ENCODE measurements around the gene TBX4.

The TBX4 gene

GRCh38 chr17:61412143-61412859 is 39.9 kb upstream of the TBX4 start:
- H3K9ac ChIP-seq (ENCODE audit: low read length) = peak overlapping the region; percentile 90
- H3K14ac ChIP-seq (ENCODE audit: low read length in 2 of 2) = no peak overlapping the region
- H3K18ac ChIP-seq (ENCODE audit: low read depth in 1 of 2, low read length in 2 of 2) = peak overlapping the region; percentile 90 to 93
- peak overlapping the region; percentile 73 for H2BK15ac ChIP-seq (ENCODE audit: low read depth, poor library complexity, severe bottlenecking)
- peaks cover 0 to 14% of the 10 kb centered on the region in 2 experiments for H3K36me3 ChIP-seq (ENCODE audit: control insufficient read depth in 1 of 2, insufficient read depth in 2 of 2, low read depth in 1 of 2, low read length in 2 of 2)
- peaks cover 2% of the 10 kb centered on the region for H3K79me1 ChIP-seq (replicated peaks; ENCODE audit: low read length, poor library complexity, severe bottlenecking)
- peak overlapping the region; percentile 78 for H2BK120ac ChIP-seq (ENCODE audit: low read depth, low read length)
- peak overlapping the region; percentile 94 for H3K4me2 ChIP-seq (ENCODE audit: low read length, poor library complexity, severe bottlenecking)
- H3K4ac ChIP-seq (ENCODE audit: low read depth in 1 of 2, low read length in 2 of 2) = peak overlapping the region in 1 of 2 experiments; percentile 90
- peak overlapping the region in 1 of 2 experiments; percentile 52 for H2BK12ac ChIP-seq (ENCODE audit: low read length in 2 of 2)
- H3K27me3 ChIP-seq (ENCODE audit: control insufficient read depth in 1 of 2, insufficient read depth in 1 of 2, low read length in 2 of 2) = peaks cover 0 to 24% of the 10 kb centered on the region in 2 experiments
- peaks cover 32% of the 10 kb centered on the region for H3K4me1 ChIP-seq (ENCODE audit: control insufficient read depth, insufficient read depth, low read depth, low read length)
- peak overlapping the region; percentile 93 for H4K8ac ChIP-seq (ENCODE audit: low read length)
- peak overlapping the region; percentile 62 to 83 for H3K4me3 ChIP-seq (ENCODE audit: insufficient read depth in 1 of 2, low read depth in 1 of 2, low read length in 2 of 2)
- peak overlapping the region; percentile 88 for H3K27ac ChIP-seq (ENCODE audit: low read length, poor library complexity, severe bottlenecking)
- peak overlapping the region; percentile 85 for H4K91ac ChIP-seq (ENCODE audit: low read length)
- WGBS = under 1% methylated on average over 60 of the region's 69 CpGs
- peak overlapping the region in 1 of 2 experiments; percentile 23 for H3K23ac ChIP-seq (ENCODE audit: low read length in 2 of 2)
- H2BK5ac ChIP-seq (ENCODE audit: low read depth, low read length, poor library complexity, severe bottlenecking) = peak overlapping the region; percentile 66
- H2AFZ ChIP-seq (ENCODE audit: low read depth, low read length) = peak overlapping the region; percentile 78
- H2AK5ac ChIP-seq (ENCODE audit: low read length, severe bottlenecking) = no peak overlapping the region
- DNase-seq = peak; percentile 88
- no peaks in the 10 kb centered on the region for H3K9me3 ChIP-seq (ENCODE audit: control insufficient read depth, low read length)

- H3K9me3 ChIP-seq (ENCODE audit: control insufficient read depth, low read length) = no peaks in the 10 kb centered on the region
- peak overlapping the region; percentile 43 for H4K91ac ChIP-seq (ENCODE audit: low read length)
- H3K4me2 ChIP-seq (ENCODE audit: low read length, poor library complexity, severe bottlenecking) = peak overlapping the region; percentile 94
- H2AFZ ChIP-seq (ENCODE audit: low read depth, low read length) = peak overlapping the region; percentile 37
- peak overlapping the region; percentile 62 to 83 for H3K4me3 ChIP-seq (ENCODE audit: insufficient read depth in 1 of 2, low read depth in 1 of 2, low read length in 2 of 2)
- peaks cover 32% of the 10 kb centered on the region for H3K4me1 ChIP-seq (ENCODE audit: control insufficient read depth, insufficient read depth, low read depth, low read length)
- peaks cover 0 to 7% of the 10 kb centered on the region in 2 experiments for H3K36me3 ChIP-seq (ENCODE audit: control insufficient read depth in 1 of 2, insufficient read depth in 2 of 2, low read depth in 1 of 2, low read length in 2 of 2)
- H3K27me3 ChIP-seq (ENCODE audit: control insufficient read depth in 1 of 2, insufficient read depth in 1 of 2, low read length in 2 of 2) = peaks cover 0 to 20% of the 10 kb centered on the region in 2 experiments
- H3K79me1 ChIP-seq (replicated peaks; ENCODE audit: low read length, poor library complexity, severe bottlenecking) = peaks cover 2% of the 10 kb centered on the region
- H2BK120ac ChIP-seq (ENCODE audit: low read depth, low read length) = peak overlapping the region; percentile 54
- no peak overlapping the region for H3K14ac ChIP-seq (ENCODE audit: low read length in 2 of 2)
- 18% methylated on average over 18 of the region's 38 CpGs for WGBS
- peak overlapping the region; percentile 74 for H4K8ac ChIP-seq (ENCODE audit: low read length)
- peak overlapping the region; percentile 90 for H3K9ac ChIP-seq (ENCODE audit: low read length)
- no peak overlapping the region for H3K27ac ChIP-seq (ENCODE audit: low read length, poor library complexity, severe bottlenecking)
- H3K23ac ChIP-seq (ENCODE audit: low read length in 2 of 2) = peak overlapping the region in 1 of 2 experiments; percentile 49
- no peak overlapping the region for H2BK15ac ChIP-seq (ENCODE audit: low read depth, poor library complexity, severe bottlenecking)
- peak overlapping the region; percentile 77 to 90 for H3K18ac ChIP-seq (ENCODE audit: low read depth in 1 of 2, low read length in 2 of 2)
- H2BK5ac ChIP-seq (ENCODE audit: low read depth, low read length, poor library complexity, severe bottlenecking) = no peak overlapping the region
- DNase-seq = no peak
- H2BK12ac ChIP-seq (ENCODE audit: low read length in 2 of 2) = peak overlapping the region in 1 of 2 experiments; percentile 56
- peak overlapping the region in 1 of 2 experiments; percentile 51 for H3K4ac ChIP-seq (ENCODE audit: low read depth in 1 of 2, low read length in 2 of 2)
- no peak overlapping the region for H2AK5ac ChIP-seq (ENCODE audit: low read length, severe bottlenecking)
Observed at GRCh38 chr17:61412860-61413660, 39.2 kb upstream of the TBX4 start.

- Histone ChIP-seq H2AFZ (ENCODE audit: low read depth, low read length) (no peak overlapping the region), H3K9ac (ENCODE audit: low read length) (peak overlapping the region; percentile 90), H3K4me1 (ENCODE audit: control insufficient read depth, insufficient read depth, low read depth, low read length) (peaks cover 32% of the 10 kb centered on the region), H2BK15ac (ENCODE audit: low read depth, poor library complexity, severe bottlenecking) (no peak overlapping the region), H4K91ac (ENCODE audit: low read length) (no peak overlapping the region), H2BK120ac (ENCODE audit: low read depth, low read length) (no peak overlapping the region), H3K9me3 (ENCODE audit: control insufficient read depth, low read length) (no peaks in the 10 kb centered on the region), H2AK5ac (ENCODE audit: low read length, severe bottlenecking) (no peak overlapping the region), H3K14ac (ENCODE audit: low read length in 2 of 2) (no peak overlapping the region), H3K4me3 (ENCODE audit: insufficient read depth in 1 of 2, low read depth in 1 of 2, low read length in 2 of 2) (peak overlapping the region in 1 of 2 experiments; percentile 83), H3K18ac (ENCODE audit: low read depth in 1 of 2, low read length in 2 of 2) (no peak overlapping the region), H3K4me2 (ENCODE audit: low read length, poor library complexity, severe bottlenecking) (no peak overlapping the region), H3K27me3 (ENCODE audit: control insufficient read depth in 1 of 2, insufficient read depth in 1 of 2, low read length in 2 of 2) (peaks cover 0 to 13% of the 10 kb centered on the region in 2 experiments), H2BK12ac (ENCODE audit: low read length in 2 of 2) (no peak overlapping the region), H3K4ac (ENCODE audit: low read depth in 1 of 2, low read length in 2 of 2) (no peak overlapping the region), H2BK5ac (ENCODE audit: low read depth, low read length, poor library complexity, severe bottlenecking) (no peak overlapping the region), H4K8ac (ENCODE audit: low read length) (no peak overlapping the region), H3K23ac (ENCODE audit: low read length in 2 of 2) (no peak overlapping the region), H3K79me1 (replicated peaks; ENCODE audit: low read length, poor library complexity, severe bottlenecking) (peaks cover 2% of the 10 kb centered on the region), H3K36me3 (ENCODE audit: control insufficient read depth in 1 of 2, insufficient read depth in 2 of 2, low read depth in 1 of 2, low read length in 2 of 2) (peaks cover 0 to under 1% of the 10 kb centered on the region in 2 experiments), H3K27ac (ENCODE audit: low read length, poor library complexity, severe bottlenecking) (no peak overlapping the region)
- WGBS = 96% methylated on average over 8 of the region's 8 CpGs
- DNase-seq = no peak
Observed at GRCh38 chr17:61413661-61414126, 38.5 kb upstream of the TBX4 start.
